ENCODE results near the gene JADE3.

Gene JADE3

DNA sequence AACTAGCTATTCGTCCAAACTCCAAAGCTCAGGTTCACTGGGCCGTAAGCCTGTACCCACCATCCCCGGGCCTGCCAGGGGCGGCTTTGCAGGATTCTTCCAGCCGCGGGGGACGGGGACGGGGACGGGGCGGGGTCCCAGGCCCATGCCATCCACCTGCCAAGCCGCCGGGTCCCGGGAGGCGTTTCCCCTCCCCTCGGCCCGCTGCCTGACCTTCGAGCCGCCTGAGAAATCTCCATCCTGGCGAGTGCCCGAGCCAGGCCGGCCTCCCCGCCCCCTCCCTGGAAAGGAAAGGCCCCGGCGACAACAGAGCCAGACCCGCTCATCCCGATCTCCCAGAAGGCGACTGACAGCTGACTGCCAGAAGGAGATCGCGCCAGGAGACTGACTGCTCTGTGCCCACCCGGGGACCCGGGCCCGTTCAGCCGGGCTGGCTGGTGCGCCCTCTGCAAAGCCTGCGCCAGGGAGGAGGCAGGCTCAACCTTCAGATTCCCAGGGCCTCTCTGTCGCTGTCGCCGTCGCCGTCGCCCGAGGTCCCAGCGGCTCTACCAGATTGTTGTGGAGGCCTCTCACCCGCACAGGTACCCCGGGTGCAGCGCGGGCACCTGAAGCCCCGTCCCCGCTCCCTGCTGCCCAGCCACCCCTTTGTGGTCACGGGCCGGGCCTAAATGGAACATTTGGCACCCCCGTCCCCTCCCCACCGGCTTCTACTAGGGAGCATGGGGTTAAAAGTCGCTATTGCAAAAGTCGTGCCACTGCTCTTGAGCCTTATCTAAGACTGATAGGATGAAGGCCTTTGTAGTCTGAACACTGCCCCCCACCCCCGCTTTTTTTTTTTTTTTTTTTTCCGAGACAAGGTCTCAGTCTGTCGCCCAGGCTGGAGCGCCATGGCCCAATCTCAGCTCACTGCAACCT lies 166.2 kb downstream of the JADE3 start, which contains the start of gene RGN:
TSS of gene RGN (plus strand) at position 315 of the 915 bp plus-strand sequence. CDS start 2,702 bp downstream, outside the sequence.
- TF ChIP-seq TCF12 (IDR thresholded peaks at IDR 0.05; ENCODE audit: low read depth) (no peak), ZBTB7A (IDR thresholded peaks at IDR 0.05; ENCODE audit: low read depth) (no peak), TEAD4 (IDR thresholded peaks at IDR 0.05) (no peak), CREB1 (IDR thresholded peaks at IDR 0.05; ENCODE audit: low read depth) (no peak), YY1 (IDR thresholded peaks at IDR 0.05; ENCODE audit: low read depth) (no peak), EP300 (IDR thresholded peaks at IDR 0.05; ENCODE audit: borderline replicate concordance) (no peak), NFIC (IDR thresholded peaks at IDR 0.05) (no peak), RAD21 (IDR thresholded peaks at IDR 0.05; ENCODE audit: low read depth) (no peak), EGR1 (IDR thresholded peaks at IDR 0.05) (no peak)
- TF ChIP-seq, protein P1, sequence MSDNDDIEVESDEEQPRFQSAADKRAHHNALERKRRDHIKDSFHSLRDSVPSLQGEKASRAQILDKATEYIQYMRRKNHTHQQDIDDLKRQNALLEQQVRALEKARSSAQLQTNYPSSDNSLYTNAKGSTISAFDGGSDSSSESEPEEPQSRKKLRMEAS (IDR thresholded peaks at IDR 0.05), result no peak
- TF ChIP-seq, protein P2, sequence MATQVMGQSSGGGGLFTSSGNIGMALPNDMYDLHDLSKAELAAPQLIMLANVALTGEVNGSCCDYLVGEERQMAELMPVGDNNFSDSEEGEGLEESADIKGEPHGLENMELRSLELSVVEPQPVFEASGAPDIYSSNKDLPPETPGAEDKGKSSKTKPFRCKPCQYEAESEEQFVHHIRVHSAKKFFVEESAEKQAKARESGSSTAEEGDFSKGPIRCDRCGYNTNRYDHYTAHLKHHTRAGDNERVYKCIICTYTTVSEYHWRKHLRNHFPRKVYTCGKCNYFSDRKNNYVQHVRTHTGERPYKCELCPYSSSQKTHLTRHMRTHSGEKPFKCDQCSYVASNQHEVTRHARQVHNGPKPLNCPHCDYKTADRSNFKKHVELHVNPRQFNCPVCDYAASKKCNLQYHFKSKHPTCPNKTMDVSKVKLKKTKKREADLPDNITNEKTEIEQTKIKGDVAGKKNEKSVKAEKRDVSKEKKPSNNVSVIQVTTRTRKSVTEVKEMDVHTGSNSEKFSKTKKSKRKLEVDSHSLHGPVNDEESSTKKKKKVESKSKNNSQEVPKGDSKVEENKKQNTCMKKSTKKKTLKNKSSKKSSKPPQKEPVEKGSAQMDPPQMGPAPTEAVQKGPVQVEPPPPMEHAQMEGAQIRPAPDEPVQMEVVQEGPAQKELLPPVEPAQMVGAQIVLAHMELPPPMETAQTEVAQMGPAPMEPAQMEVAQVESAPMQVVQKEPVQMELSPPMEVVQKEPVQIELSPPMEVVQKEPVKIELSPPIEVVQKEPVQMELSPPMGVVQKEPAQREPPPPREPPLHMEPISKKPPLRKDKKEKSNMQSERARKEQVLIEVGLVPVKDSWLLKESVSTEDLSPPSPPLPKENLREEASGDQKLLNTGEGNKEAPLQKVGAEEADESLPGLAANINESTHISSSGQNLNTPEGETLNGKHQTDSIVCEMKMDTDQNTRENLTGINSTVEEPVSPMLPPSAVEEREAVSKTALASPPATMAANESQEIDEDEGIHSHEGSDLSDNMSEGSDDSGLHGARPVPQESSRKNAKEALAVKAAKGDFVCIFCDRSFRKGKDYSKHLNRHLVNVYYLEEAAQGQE (IDR thresholded peaks at IDR 0.05; ENCODE audit: low read depth), result no peak

DNA sequence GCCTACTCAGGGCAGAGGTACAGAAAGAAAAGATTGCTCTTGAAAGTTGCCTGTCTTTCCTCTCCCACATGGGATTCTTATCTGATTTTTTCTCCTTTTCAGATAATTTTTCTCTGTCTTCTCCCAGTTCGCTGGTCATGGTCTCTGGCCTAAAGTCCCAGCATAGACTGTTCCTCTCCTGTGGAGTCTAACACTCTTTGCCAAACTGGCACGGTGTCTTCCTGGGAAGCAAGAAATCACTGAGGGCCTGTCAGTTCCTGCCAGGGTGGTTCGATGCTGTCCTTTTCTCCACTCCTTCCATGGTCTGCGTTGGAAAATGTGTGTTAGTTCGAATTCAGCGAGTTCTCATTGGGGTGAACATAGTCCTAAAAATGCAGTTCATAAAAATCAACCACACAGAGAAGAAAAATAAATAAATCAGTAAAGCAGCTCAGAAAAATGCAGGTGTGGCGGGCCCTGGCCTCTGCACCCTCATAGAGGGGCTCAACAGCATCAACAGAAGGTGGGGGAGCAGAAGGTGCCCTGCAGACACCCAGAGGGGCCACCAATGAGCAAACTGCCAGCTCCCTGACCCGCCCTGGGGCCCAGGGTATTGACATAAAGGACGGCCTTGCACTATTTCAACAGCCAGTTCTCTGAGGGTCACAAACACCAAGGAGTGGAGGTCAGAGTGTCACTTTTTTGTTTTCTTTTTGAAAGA lies 168.1 kb downstream of the JADE3 start:
- TF ChIP-seq CREB1 (IDR thresholded peaks at IDR 0.05; ENCODE audit: low read depth) (no peak), RAD21 (IDR thresholded peaks at IDR 0.05; ENCODE audit: low read depth) (no peak), FOXM1 (IDR thresholded peaks at IDR 0.05; ENCODE audit: borderline replicate concordance, low read depth) (no peak), CEBPB (IDR thresholded peaks at IDR 0.05) (no peak), TEAD4 (IDR thresholded peaks at IDR 0.05) (no peak)
- TF ChIP-seq, protein P2 (IDR thresholded peaks at IDR 0.05; ENCODE audit: low read depth), result no peak

DNA sequence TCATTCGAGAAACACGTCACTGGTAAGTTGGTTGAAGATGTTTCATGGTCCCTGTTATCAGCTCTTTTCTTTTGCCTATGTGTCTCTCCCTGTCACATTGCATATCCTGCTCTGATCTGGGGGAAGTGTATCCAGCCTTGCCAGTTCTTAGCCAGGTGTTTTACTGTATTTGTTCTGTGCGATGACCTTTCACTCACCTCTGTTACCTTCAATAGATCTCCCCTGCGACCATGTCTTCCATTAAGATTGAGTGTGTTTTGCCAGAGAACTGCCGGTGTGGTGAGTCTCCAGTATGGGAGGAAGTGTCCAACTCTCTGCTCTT lies 168.7 kb downstream of the JADE3 start:
- TF ChIP-seq RAD21 (IDR thresholded peaks at IDR 0.05; ENCODE audit: low read depth) (no peak), TAF1 (IDR thresholded peaks at IDR 0.05; ENCODE audit: low read depth) (no peak), NFIC (IDR thresholded peaks at IDR 0.05) (no peak), TEAD4 (IDR thresholded peaks at IDR 0.05) (no peak), CREB1 (IDR thresholded peaks at IDR 0.05; ENCODE audit: low read depth) (no peak), CEBPB (IDR thresholded peaks at IDR 0.05) (no peak)
- TF ChIP-seq, protein P1 (IDR thresholded peaks at IDR 0.05), result no peak
- TF ChIP-seq, protein P3, sequence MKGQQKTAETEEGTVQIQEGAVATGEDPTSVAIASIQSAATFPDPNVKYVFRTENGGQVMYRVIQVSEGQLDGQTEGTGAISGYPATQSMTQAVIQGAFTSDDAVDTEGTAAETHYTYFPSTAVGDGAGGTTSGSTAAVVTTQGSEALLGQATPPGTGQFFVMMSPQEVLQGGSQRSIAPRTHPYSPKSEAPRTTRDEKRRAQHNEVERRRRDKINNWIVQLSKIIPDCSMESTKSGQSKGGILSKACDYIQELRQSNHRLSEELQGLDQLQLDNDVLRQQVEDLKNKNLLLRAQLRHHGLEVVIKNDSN (IDR thresholded peaks at IDR 0.05), result no peak

DNA sequence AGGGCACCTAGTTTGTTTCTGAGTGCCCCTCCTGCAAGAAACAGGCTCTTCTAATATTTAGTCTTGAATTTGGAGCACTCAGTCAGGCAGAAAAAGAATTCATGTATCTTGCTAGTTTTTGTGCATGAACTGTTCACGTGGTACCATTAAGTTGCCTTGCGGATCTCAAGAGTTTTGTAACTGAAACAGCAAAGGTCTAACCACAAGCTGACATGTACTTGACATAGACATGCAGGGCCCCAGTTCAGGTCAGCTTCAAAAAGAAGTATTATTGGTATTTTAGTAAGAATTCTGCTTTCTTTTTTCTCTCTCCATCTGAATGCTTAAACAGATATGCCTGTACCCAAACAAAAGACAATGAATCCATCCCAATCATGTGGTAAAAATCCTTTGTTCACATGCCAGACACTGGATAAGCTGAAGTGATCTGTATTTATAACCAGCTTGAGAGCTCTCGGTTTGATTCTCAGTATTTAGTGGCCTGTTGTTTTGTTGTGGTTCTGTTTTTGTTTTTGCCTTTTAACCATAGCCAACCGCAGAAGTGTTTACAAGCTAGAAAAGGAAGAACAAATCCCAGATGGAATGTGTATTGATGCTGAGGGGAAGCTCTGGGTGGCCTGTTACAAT lies 179.0 kb downstream of the JADE3 start:
- TF ChIP-seq FOXM1 (IDR thresholded peaks at IDR 0.05; ENCODE audit: borderline replicate concordance, low read depth) (no peak), ZBTB7A (IDR thresholded peaks at IDR 0.05; ENCODE audit: low read depth) (no peak), EP300 (IDR thresholded peaks at IDR 0.05; ENCODE audit: borderline replicate concordance) (no peak), EGR1 (IDR thresholded peaks at IDR 0.05) (no peak), TCF12 (IDR thresholded peaks at IDR 0.05; ENCODE audit: low read depth) (no peak), TEAD4 (IDR thresholded peaks at IDR 0.05) (no peak), CEBPB (IDR thresholded peaks at IDR 0.05) (no peak), NFIC (IDR thresholded peaks at IDR 0.05) (no peak), RAD21 (IDR thresholded peaks at IDR 0.05; ENCODE audit: low read depth) (no peak), YY1 (IDR thresholded peaks at IDR 0.05; ENCODE audit: low read depth) (no peak), TAF1 (IDR thresholded peaks at IDR 0.05; ENCODE audit: low read depth) (no peak), CREB1 (IDR thresholded peaks at IDR 0.05; ENCODE audit: low read depth) (no peak)
- TF ChIP-seq, protein P1 (IDR thresholded peaks at IDR 0.05), result no peak
- TF ChIP-seq, protein P3 (IDR thresholded peaks at IDR 0.05), result no peak
- TF ChIP-seq, protein P2 (IDR thresholded peaks at IDR 0.05; ENCODE audit: low read depth), result no peak
